Measurements from ENCODE around the gene ZNF555. TPM values are rescaled to one million over a fixed set of nuclear protein-coding genes. Genes with fewer than 3 reads are reported as not detected.

ZNF555 gene
- total RNA-seq, 1 donor from 2014 or later: 8.4 TPM

DNA sequence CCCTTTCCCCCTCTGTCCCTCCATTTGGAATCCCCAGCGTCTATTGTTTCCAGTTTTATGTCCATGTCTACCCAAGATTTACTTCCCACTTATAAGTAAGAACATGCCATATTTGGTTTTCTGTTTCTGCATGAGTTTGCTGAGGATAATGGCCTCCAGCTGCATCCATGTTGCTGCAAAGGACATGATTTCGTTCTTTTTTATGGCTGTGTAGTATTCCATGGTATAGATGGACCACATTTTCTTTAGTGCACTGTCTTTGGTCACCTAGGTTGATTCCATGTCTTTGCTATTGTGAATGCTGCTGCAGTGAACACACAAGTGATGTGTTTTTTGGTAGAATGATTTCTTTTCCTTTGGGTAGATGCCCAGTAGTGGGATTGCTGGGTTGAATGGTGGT, 3.8 kb downstream of the ZNF555 start:
- Mint-ChIP-seq H3K27me3 (ENCODE audit: unreplicated experiment) (peaks cover 3% of the 10 kb centered on the region), H3K4me1 (ENCODE audit: low read depth, unreplicated experiment) (no peaks in the 10 kb centered on the region), H3K27ac (ENCODE audit: unreplicated experiment) (no peak overlapping the region), H3K4me3 (ENCODE audit: unreplicated experiment) (no peak overlapping the region), H3K36me3 (ENCODE audit: unreplicated experiment) (peaks cover 13% of the 10 kb centered on the region), H3K9me3 (ENCODE audit: unreplicated experiment) (peaks cover 8% of the 10 kb centered on the region)
- TF ChIP-seq, protein P1, sequence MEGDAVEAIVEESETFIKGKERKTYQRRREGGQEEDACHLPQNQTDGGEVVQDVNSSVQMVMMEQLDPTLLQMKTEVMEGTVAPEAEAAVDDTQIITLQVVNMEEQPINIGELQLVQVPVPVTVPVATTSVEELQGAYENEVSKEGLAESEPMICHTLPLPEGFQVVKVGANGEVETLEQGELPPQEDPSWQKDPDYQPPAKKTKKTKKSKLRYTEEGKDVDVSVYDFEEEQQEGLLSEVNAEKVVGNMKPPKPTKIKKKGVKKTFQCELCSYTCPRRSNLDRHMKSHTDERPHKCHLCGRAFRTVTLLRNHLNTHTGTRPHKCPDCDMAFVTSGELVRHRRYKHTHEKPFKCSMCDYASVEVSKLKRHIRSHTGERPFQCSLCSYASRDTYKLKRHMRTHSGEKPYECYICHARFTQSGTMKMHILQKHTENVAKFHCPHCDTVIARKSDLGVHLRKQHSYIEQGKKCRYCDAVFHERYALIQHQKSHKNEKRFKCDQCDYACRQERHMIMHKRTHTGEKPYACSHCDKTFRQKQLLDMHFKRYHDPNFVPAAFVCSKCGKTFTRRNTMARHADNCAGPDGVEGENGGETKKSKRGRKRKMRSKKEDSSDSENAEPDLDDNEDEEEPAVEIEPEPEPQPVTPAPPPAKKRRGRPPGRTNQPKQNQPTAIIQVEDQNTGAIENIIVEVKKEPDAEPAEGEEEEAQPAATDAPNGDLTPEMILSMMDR (IDR thresholded peaks at IDR 0.05; ENCODE audit: partially characterized antibody, unreplicated experiment): no peak
- DNase-seq: no peak

DNA sequence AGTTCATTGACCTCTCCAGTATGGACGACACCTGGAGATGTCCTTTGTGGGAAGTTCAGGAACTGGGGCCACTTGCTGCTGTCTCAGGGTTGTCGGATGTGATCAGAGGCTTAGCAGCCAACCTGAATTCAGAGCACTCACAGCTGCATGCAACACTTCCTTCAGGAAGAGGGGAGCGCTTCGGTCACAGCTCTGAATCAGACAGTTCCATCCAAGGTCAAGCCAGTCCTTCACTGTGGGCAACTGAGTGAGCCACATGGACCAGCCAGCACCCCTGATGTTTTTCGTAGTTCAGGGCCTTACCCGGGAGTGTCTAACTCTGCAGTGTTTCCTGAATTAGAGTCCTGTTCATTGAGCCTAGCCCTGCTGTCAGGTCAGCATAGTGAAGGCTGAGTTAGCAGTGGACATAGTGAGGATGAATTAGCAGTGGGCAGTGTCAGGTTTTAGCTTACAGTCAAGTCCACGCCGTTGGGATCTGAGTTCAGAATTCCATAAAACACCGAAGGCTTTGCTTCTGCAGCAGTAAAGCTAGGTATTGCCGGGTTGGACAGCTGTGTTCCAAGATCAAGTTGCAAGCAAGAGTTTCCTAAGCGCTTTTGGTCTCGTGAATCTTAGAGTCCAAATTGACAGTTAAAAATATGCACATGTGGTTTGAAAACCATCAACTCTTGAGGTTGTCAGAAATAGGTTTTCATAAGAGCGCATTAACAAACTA, 5.1 kb downstream of the ZNF555 start:
- Mint-ChIP-seq H3K4me1 (ENCODE audit: low read depth, unreplicated experiment) (no peaks in the 10 kb centered on the region), H3K36me3 (ENCODE audit: unreplicated experiment) (peaks cover 25% of the 10 kb centered on the region), H3K9me3 (ENCODE audit: unreplicated experiment) (peaks cover 9% of the 10 kb centered on the region), H3K27me3 (ENCODE audit: unreplicated experiment) (no peaks in the 10 kb centered on the region), H3K4me3 (ENCODE audit: unreplicated experiment) (no peak overlapping the region), H3K27ac (ENCODE audit: unreplicated experiment) (no peak overlapping the region)
- TF ChIP-seq, protein P1 (IDR thresholded peaks at IDR 0.05; ENCODE audit: partially characterized antibody, unreplicated experiment): no peak
- DNase-seq: no peak

DNA sequence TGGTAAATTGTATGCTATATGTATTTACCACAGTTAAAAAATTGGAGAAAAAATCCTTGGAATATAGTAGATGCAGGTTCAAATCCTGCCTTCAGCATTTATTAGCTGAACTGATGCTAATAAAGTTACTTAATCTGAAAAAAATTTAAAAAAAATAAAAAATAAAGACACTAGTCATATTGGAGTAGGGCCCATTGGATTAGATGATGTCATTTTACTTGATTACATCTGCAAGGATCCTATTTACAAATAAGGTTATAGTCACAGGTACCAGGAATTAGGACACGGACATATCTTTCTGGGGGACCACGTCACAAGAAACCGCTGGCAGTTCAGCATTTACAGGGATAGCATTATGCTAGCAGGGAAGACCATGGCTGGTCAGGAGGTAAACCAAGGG, 6.2 kb downstream of the ZNF555 start:
- no peak overlapping the region for H3K4me3 Mint-ChIP-seq (ENCODE audit: unreplicated experiment)
- peaks cover 36% of the 10 kb centered on the region for H3K36me3 Mint-ChIP-seq (ENCODE audit: unreplicated experiment)
- peaks cover 14% of the 10 kb centered on the region for H3K9me3 Mint-ChIP-seq (ENCODE audit: unreplicated experiment)
- no peak overlapping the region for H3K27ac Mint-ChIP-seq (ENCODE audit: unreplicated experiment)
- TF ChIP-seq, protein P1 (IDR thresholded peaks at IDR 0.05; ENCODE audit: partially characterized antibody, unreplicated experiment): no peak
- no peaks in the 10 kb centered on the region for H3K4me1 Mint-ChIP-seq (ENCODE audit: low read depth, unreplicated experiment)
- DNase-seq: no peak
- no peaks in the 10 kb centered on the region for H3K27me3 Mint-ChIP-seq (ENCODE audit: unreplicated experiment)

DNA sequence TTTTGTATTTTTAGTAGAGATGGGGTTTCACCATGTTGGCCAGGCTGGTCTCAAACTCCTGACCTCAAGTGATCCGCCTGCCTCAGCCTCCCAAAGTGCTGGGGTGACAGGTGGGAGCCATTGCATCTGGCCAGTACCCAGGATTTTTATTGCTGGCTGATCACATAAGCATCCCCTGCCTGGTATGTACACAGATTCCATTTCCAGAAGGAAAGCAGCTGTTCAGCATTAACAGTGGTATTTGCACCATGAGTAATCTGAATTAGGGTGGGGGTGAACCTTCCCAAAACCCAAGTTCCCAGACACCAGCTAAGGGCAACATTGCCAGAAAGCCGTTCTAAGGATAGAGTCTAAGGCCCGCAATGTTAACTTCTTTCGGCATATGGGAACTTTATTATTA, 7.3 kb downstream of the ZNF555 start:
- peaks cover 2% of the 10 kb centered on the region for H3K27me3 Mint-ChIP-seq (ENCODE audit: unreplicated experiment)
- H3K36me3 Mint-ChIP-seq (ENCODE audit: unreplicated experiment): peaks cover 47% of the 10 kb centered on the region
- H3K9me3 Mint-ChIP-seq (ENCODE audit: unreplicated experiment): peaks cover 23% of the 10 kb centered on the region

More for the DNA sequence above, 7.3 kb downstream of the ZNF555 start:
- H3K27ac Mint-ChIP-seq (ENCODE audit: unreplicated experiment): no peak overlapping the region
- TF ChIP-seq, protein P1 (IDR thresholded peaks at IDR 0.05; ENCODE audit: partially characterized antibody, unreplicated experiment): no peak
- no peaks in the 10 kb centered on the region for H3K4me1 Mint-ChIP-seq (ENCODE audit: low read depth, unreplicated experiment)
- DNase-seq: no peak
- no peak overlapping the region for H3K4me3 Mint-ChIP-seq (ENCODE audit: unreplicated experiment)
